ENCODE data around the gene KCNQ4.

KCNQ4 gene

GRCh38 chr1:40841602-40842001 lies 58.0 kb downstream of the KCNQ4 start:
- peaks cover 7% of the 10 kb centered on the region for H3K9me3 ChIP-seq (replicated peaks; ENCODE audit: low read length)
- no peaks in the 10 kb centered on the region for H3K36me3 ChIP-seq (ENCODE audit: insufficient read depth, low read length)
- H3K4me1 ChIP-seq (ENCODE audit: control insufficient read depth, insufficient read depth, low read length) = no peaks in the 10 kb centered on the region
- no peak overlapping the region for H3K4me2 ChIP-seq (ENCODE audit: low read length)
- no peak overlapping the region for H3K9ac ChIP-seq (ENCODE audit: low read depth, low read length)
- H3K27me3 ChIP-seq (ENCODE audit: control insufficient read depth, insufficient read depth, low read length) = peaks cover 33% of the 10 kb centered on the region
- no peak overlapping the region for H3K4me3 ChIP-seq (ENCODE audit: low read length)

GRCh38 chr1:40842207-40842606 lies 58.6 kb downstream of the KCNQ4 start:
- Histone ChIP-seq H3K4me1 (ENCODE audit: control insufficient read depth, insufficient read depth, low read length) (no peaks in the 10 kb centered on the region), H3K27me3 (ENCODE audit: control insufficient read depth, insufficient read depth, low read length) (peaks cover 35% of the 10 kb centered on the region), H3K9me3 (replicated peaks; ENCODE audit: low read length) (peaks cover 7% of the 10 kb centered on the region), H3K4me2 (ENCODE audit: low read length) (no peak overlapping the region), H3K4me3 (ENCODE audit: low read length) (no peak overlapping the region), H3K36me3 (ENCODE audit: insufficient read depth, low read length) (no peaks in the 10 kb centered on the region), H3K9ac (ENCODE audit: low read depth, low read length) (no peak overlapping the region)

- H3K9ac ChIP-seq (ENCODE audit: low read depth, low read length) = no peak overlapping the region
- H3K4me2 ChIP-seq (ENCODE audit: low read length) = no peak overlapping the region
Observed at GRCh38 chr1:40842691-40843090, 59.1 kb downstream of the KCNQ4 start.

GRCh38 chr1:40844079-40844478 lies 60.5 kb downstream of the KCNQ4 start:
- Histone ChIP-seq H3K36me3 (ENCODE audit: insufficient read depth, low read length) (no peaks in the 10 kb centered on the region), H3K4me3 (ENCODE audit: low read length) (no peak overlapping the region), H3K4me2 (ENCODE audit: low read length) (no peak overlapping the region), H3K27me3 (ENCODE audit: control insufficient read depth, insufficient read depth, low read length) (peaks cover 38% of the 10 kb centered on the region), H3K4me1 (ENCODE audit: control insufficient read depth, insufficient read depth, low read length) (no peaks in the 10 kb centered on the region), H3K9ac (ENCODE audit: low read depth, low read length) (no peak overlapping the region), H3K9me3 (replicated peaks; ENCODE audit: low read length) (peaks cover 7% of the 10 kb centered on the region)

More at GRCh38 chr1:40842691-40843090, 59.1 kb downstream of the KCNQ4 start:
- peaks cover 38% of the 10 kb centered on the region for H3K27me3 ChIP-seq (ENCODE audit: control insufficient read depth, insufficient read depth, low read length)
- no peaks in the 10 kb centered on the region for H3K4me1 ChIP-seq (ENCODE audit: control insufficient read depth, insufficient read depth, low read length)
- no peak overlapping the region for H3K4me3 ChIP-seq (ENCODE audit: low read length)
- peaks cover 7% of the 10 kb centered on the region for H3K9me3 ChIP-seq (replicated peaks; ENCODE audit: low read length)
- H3K36me3 ChIP-seq (ENCODE audit: insufficient read depth, low read length) = no peaks in the 10 kb centered on the region

- peaks cover 7% of the 10 kb centered on the region for H3K9me3 ChIP-seq (replicated peaks; ENCODE audit: low read length)
- H3K4me3 ChIP-seq (ENCODE audit: low read length) = no peak overlapping the region
- H3K9ac ChIP-seq (ENCODE audit: low read depth, low read length) = no peak overlapping the region
- peaks cover 33% of the 10 kb centered on the region for H3K27me3 ChIP-seq (ENCODE audit: control insufficient read depth, insufficient read depth, low read length)
- no peaks in the 10 kb centered on the region for H3K36me3 ChIP-seq (ENCODE audit: insufficient read depth, low read length)
- H3K4me1 ChIP-seq (ENCODE audit: control insufficient read depth, insufficient read depth, low read length) = no peaks in the 10 kb centered on the region
- H3K4me2 ChIP-seq (ENCODE audit: low read length) = no peak overlapping the region
Observed at GRCh38 chr1:40844887-40845878, 61.6 kb downstream of the KCNQ4 start.

- no peak overlapping the region for H3K4me2 ChIP-seq (ENCODE audit: low read length)
- H3K27me3 ChIP-seq (ENCODE audit: control insufficient read depth, insufficient read depth, low read length) = peaks cover 33% of the 10 kb centered on the region
- peaks cover 7% of the 10 kb centered on the region for H3K9me3 ChIP-seq (replicated peaks; ENCODE audit: low read length)
- H3K4me1 ChIP-seq (ENCODE audit: control insufficient read depth, insufficient read depth, low read length) = no peaks in the 10 kb centered on the region
- no peak overlapping the region for H3K4me3 ChIP-seq (ENCODE audit: low read length)
- H3K9ac ChIP-seq (ENCODE audit: low read depth, low read length) = no peak overlapping the region
- no peaks in the 10 kb centered on the region for H3K36me3 ChIP-seq (ENCODE audit: insufficient read depth, low read length)
Observed at GRCh38 chr1:40845895-40846294, 62.3 kb downstream of the KCNQ4 start.

- H3K36me3 ChIP-seq (ENCODE audit: insufficient read depth, low read length) = no peaks in the 10 kb centered on the region
- no peaks in the 10 kb centered on the region for H3K4me1 ChIP-seq (ENCODE audit: control insufficient read depth, insufficient read depth, low read length)
- no peak overlapping the region for H3K4me3 ChIP-seq (ENCODE audit: low read length)
- H3K4me2 ChIP-seq (ENCODE audit: low read length) = no peak overlapping the region
- peaks cover 7% of the 10 kb centered on the region for H3K9me3 ChIP-seq (replicated peaks; ENCODE audit: low read length)
- H3K9ac ChIP-seq (ENCODE audit: low read depth, low read length) = no peak overlapping the region
- H3K27me3 ChIP-seq (ENCODE audit: control insufficient read depth, insufficient read depth, low read length) = peaks cover 24% of the 10 kb centered on the region
Observed at GRCh38 chr1:40847023-40847745, 63.6 kb downstream of the KCNQ4 start.

- H3K9me3 ChIP-seq (replicated peaks; ENCODE audit: low read length) = no peaks in the 10 kb centered on the region
- no peaks in the 10 kb centered on the region for H3K36me3 ChIP-seq (ENCODE audit: insufficient read depth, low read length)
- H3K4me1 ChIP-seq (ENCODE audit: control insufficient read depth, insufficient read depth, low read length) = no peaks in the 10 kb centered on the region
- peaks cover 12% of the 10 kb centered on the region for H3K27me3 ChIP-seq (ENCODE audit: control insufficient read depth, insufficient read depth, low read length)
- H3K4me3 ChIP-seq (ENCODE audit: low read length) = no peak overlapping the region
- H3K9ac ChIP-seq (ENCODE audit: low read depth, low read length) = no peak overlapping the region
- H3K4me2 ChIP-seq (ENCODE audit: low read length) = no peak overlapping the region
Observed at GRCh38 chr1:40848530-40849189, 65.1 kb downstream of the KCNQ4 start.

- Histone ChIP-seq H3K36me3 (ENCODE audit: insufficient read depth, low read length) (no peaks in the 10 kb centered on the region), H3K4me2 (ENCODE audit: low read length) (no peak overlapping the region), H3K9me3 (replicated peaks; ENCODE audit: low read length) (no peaks in the 10 kb centered on the region), H3K27me3 (ENCODE audit: control insufficient read depth, insufficient read depth, low read length) (peaks cover 9% of the 10 kb centered on the region), H3K4me3 (ENCODE audit: low read length) (no peak overlapping the region), H3K9ac (ENCODE audit: low read depth, low read length) (no peak overlapping the region), H3K4me1 (ENCODE audit: control insufficient read depth, insufficient read depth, low read length) (no peaks in the 10 kb centered on the region)
Observed at GRCh38 chr1:40849801-40850592, 66.4 kb downstream of the KCNQ4 start.

- no peak overlapping the region for H3K4me2 ChIP-seq (ENCODE audit: low read length)
- no peak overlapping the region for H3K9ac ChIP-seq (ENCODE audit: low read depth, low read length)
- H3K4me1 ChIP-seq (ENCODE audit: control insufficient read depth, insufficient read depth, low read length) = no peaks in the 10 kb centered on the region
- no peaks in the 10 kb centered on the region for H3K9me3 ChIP-seq (replicated peaks; ENCODE audit: low read length)
- H3K36me3 ChIP-seq (ENCODE audit: insufficient read depth, low read length) = no peaks in the 10 kb centered on the region
- H3K4me3 ChIP-seq (ENCODE audit: low read length) = no peak overlapping the region
- peaks cover 7% of the 10 kb centered on the region for H3K27me3 ChIP-seq (ENCODE audit: control insufficient read depth, insufficient read depth, low read length)
Observed at GRCh38 chr1:40851643-40852042, 68.1 kb downstream of the KCNQ4 start.

All from skeletal muscle satellite cell (primary cell).